ENCODE measurements around the gene LTBP2. TPM values are rescaled to one million over a fixed set of nuclear protein-coding genes. Genes with fewer than 3 reads are reported as not detected.

LTBP2 gene
- total RNA-seq, 1 donor: 157 TPM

- peak; percentile 99 for DNase-seq (ENCODE audit: low read depth)
- peak within 1 kb of the TSS; percentile 99 for H3K4me3 ChIP-seq (ENCODE audit: low read depth, low read length)
- no peak for TF ChIP-seq CTCF (IDR thresholded peaks at IDR 0.05; ENCODE audit: insufficient read depth, low read length)
Measured at GRCh38 chr14:74493343-74494261, 118.4 kb downstream of the LTBP2 start, which contains the start of gene ISCA2. Gene ISCA2 (plus strand): TSS chr14:74493765. CDS start chr14:74493775, 10 bp downstream.

- TF ChIP-seq CTCF (IDR thresholded peaks at IDR 0.05; ENCODE audit: insufficient read depth, low read length): no peak
- DNase-seq (ENCODE audit: low read depth): peak; percentile 37
- peak within 1 kb of the TSS; percentile 99 for H3K4me3 ChIP-seq (ENCODE audit: low read depth, low read length)
Measured at GRCh38 chr14:74492776-74493342, 119.2 kb downstream of the LTBP2 start, which contains the start of gene NPC2. Gene NPC2 (minus strand): TSS chr14:74493305. CDS start chr14:74493274, 31 bp downstream.

- peak; percentile 66 for DNase-seq (ENCODE audit: low read depth)
- peak; percentile 27 for TF ChIP-seq CTCF (IDR thresholded peaks at IDR 0.05; ENCODE audit: insufficient read depth, low read length)
Measured at GRCh38 chr14:74491956-74492775, 119.9 kb downstream of the LTBP2 start.

GRCh38 chr14:74490486-74490885 lies 121.6 kb downstream of the LTBP2 start:
- no peak for DNase-seq (ENCODE audit: low read depth)
- no peak overlapping the region for H3K4me3 ChIP-seq (ENCODE audit: low read depth, low read length)
- no peak for TF ChIP-seq CTCF (IDR thresholded peaks at IDR 0.05; ENCODE audit: insufficient read depth, low read length)

More at GRCh38 chr14:74491956-74492775, 119.9 kb downstream of the LTBP2 start:
- H3K4me3 ChIP-seq (ENCODE audit: low read depth, low read length): peak overlapping the region; percentile 82

- DNase-seq (ENCODE audit: low read depth): peak; percentile 69
- H3K4me3 ChIP-seq (ENCODE audit: low read depth, low read length): no peak overlapping the region
- no peak for TF ChIP-seq CTCF (IDR thresholded peaks at IDR 0.05; ENCODE audit: insufficient read depth, low read length)
Measured at GRCh38 chr14:74488786-74489397, 123.1 kb downstream of the LTBP2 start.

GRCh38 chr14:74486164-74486563 lies 125.9 kb downstream of the LTBP2 start:
- no peak for TF ChIP-seq CTCF (IDR thresholded peaks at IDR 0.05; ENCODE audit: insufficient read depth, low read length)

More at GRCh38 chr14:74486164-74486563, 125.9 kb downstream of the LTBP2 start:
- DNase-seq (ENCODE audit: low read depth): no peak
- H3K4me3 ChIP-seq (ENCODE audit: low read depth, low read length): no peak overlapping the region

Measured in fibroblast of the aortic adventitia (primary cell).